Nephron progenitor cell (in vitro differentiated cells): ENCODE measurements around the gene RNF130.

Experiments used
- DNase-seq: peaks from one replicate; pipeline ENCODE4 v3.0.0; 2021
- H3K27ac Mint-ChIP-seq: 2 replicates; pipeline ENCODE4 v1.8.0; 2021; ENCODE audit warnings: mild to moderate bottlenecking, moderate library complexity, mixed read lengths
- H3K27me3 Mint-ChIP-seq: 2 replicates; pipeline ENCODE4 v1.8.0; 2021; ENCODE audit warnings: mild to moderate bottlenecking, low read depth, mixed read lengths; ENCODE audit not compliant: poor library complexity
- H3K36me3 Mint-ChIP-seq: 2 replicates; pipeline ENCODE4 v1.8.0; 2021; ENCODE audit warnings: low read depth, mixed read lengths
- H3K4me1 Mint-ChIP-seq: 2 replicates; pipeline ENCODE4 v1.8.0; 2021; ENCODE audit warnings: mixed read lengths
- H3K4me3 Mint-ChIP-seq: 2 replicates; pipeline ENCODE4 v1.8.0; 2021; ENCODE audit warnings: mild to moderate bottlenecking, moderate library complexity, mixed read lengths
- H3K9me3 Mint-ChIP-seq: 2 replicates; pipeline ENCODE4 v1.8.0; 2021; ENCODE audit warnings: mild to moderate bottlenecking, moderate library complexity, mixed read lengths
- CTCF ChIP-seq: fragments of 200-600 bp; sonication (generic); IDR thresholded peaks from 2 replicates; pipeline ENCODE4 v1.5.0; 2021; ENCODE audit warnings: antibody characterized with exemption

Gene RNF130

DNA sequence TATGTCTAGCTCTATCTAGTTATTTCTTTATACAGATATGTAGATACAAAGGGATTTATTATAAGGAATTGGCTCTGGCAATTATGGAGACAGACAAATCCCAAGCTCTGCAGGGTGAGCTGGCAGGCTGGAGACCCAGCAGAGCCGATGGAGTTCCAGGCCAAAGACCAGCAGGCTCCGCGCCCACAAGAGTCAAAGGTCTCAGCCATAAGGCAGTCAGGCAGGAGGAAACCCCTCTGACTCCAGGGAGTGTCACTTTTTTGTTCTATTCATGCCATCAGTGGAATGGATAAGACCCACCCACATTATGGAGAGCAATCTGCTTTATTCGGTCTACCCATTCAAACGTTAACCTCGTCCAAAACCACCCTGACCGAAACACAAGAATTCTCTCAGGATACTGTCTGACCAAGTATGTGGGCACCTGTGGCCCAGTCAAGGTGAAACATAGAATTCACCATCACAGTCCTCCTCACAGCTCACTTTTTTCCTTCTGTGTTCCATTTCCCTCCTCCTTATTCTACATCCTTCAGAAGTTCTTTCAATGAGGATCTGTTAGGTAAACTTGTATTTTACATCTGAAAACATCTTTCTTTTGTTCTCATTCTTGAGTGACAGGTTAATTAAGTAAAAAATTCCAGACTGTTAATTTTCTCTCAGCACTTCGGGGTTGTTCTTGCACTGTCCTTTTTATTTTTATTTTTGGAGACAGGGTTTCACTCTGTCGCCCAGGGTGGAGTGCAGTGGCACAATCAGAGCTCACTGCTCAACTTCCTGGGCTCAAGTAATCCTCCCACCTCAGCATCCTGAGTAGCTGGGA, 21.2 kb downstream of the RNF130 start:
- Mint-ChIP-seq H3K27ac (peak overlapping the region; percentile 30), H3K4me3 (no peak overlapping the region), H3K27me3 (peaks cover 3% of the 10 kb centered on the region), H3K9me3 (peaks cover 30% of the 10 kb centered on the region), H3K36me3 (peaks cover 44% of the 10 kb centered on the region), H3K4me1 (peaks cover 58% of the 10 kb centered on the region)
- no peak for TF ChIP-seq CTCF
- no peak for DNase-seq

DNA sequence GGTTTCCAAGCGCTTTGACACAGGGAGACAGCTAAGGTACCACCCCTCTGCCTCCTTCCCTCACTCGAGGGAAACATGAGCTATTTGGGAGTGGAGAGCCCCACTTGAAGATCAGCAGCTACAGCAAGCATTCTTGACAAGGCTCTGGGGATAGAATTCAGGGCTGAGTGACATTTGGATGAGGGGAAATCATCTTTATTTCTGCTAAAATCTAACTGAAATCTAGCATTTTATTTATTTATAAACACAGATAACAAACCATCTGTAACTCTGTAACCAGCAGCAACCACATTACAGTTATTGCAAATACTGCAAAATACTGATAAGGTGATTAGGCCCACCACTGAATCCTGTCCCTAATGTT, 22.4 kb downstream of the RNF130 start:
- H3K36me3 Mint-ChIP-seq, result peaks cover 54% of the 10 kb centered on the region
- H3K4me3 Mint-ChIP-seq, result no peak overlapping the region
- H3K27me3 Mint-ChIP-seq, result peaks cover 3% of the 10 kb centered on the region
- no peak for TF ChIP-seq CTCF
- peak overlapping the region; percentile 77 for H3K27ac Mint-ChIP-seq
- peaks cover 54% of the 10 kb centered on the region for H3K4me1 Mint-ChIP-seq
- H3K9me3 Mint-ChIP-seq, result peaks cover 41% of the 10 kb centered on the region
- DNase-seq, result no peak

- H3K36me3 Mint-ChIP-seq, result peaks cover 67% of the 10 kb centered on the region
- TF ChIP-seq CTCF, result no peak
- no peaks in the 10 kb centered on the region for H3K27me3 Mint-ChIP-seq
- no peak for DNase-seq
- peak overlapping the region; percentile 68 for H3K27ac Mint-ChIP-seq
- peaks cover 47% of the 10 kb centered on the region for H3K9me3 Mint-ChIP-seq
- peaks cover 42% of the 10 kb centered on the region for H3K4me1 Mint-ChIP-seq
- H3K4me3 Mint-ChIP-seq, result no peak overlapping the region
Measured at GRCh38 chr5:180047667-180048066, 23.9 kb downstream of the RNF130 start.

- no peak for DNase-seq
- H3K27me3 Mint-ChIP-seq, result no peaks in the 10 kb centered on the region
- peaks cover 67% of the 10 kb centered on the region for H3K36me3 Mint-ChIP-seq
- H3K27ac Mint-ChIP-seq, result no peak overlapping the region
- TF ChIP-seq CTCF, result no peak
- no peak overlapping the region for H3K4me3 Mint-ChIP-seq
- peaks cover 33% of the 10 kb centered on the region for H3K4me1 Mint-ChIP-seq
- peaks cover 52% of the 10 kb centered on the region for H3K9me3 Mint-ChIP-seq
Measured at GRCh38 chr5:180046656-180047055, 24.9 kb downstream of the RNF130 start.

- TF ChIP-seq CTCF, result no peak
- H3K27ac Mint-ChIP-seq, result no peak overlapping the region
- H3K4me1 Mint-ChIP-seq, result peaks cover 33% of the 10 kb centered on the region
- DNase-seq, result no peak
- peaks cover 74% of the 10 kb centered on the region for H3K36me3 Mint-ChIP-seq
- H3K27me3 Mint-ChIP-seq, result no peaks in the 10 kb centered on the region
- H3K4me3 Mint-ChIP-seq, result no peak overlapping the region
- H3K9me3 Mint-ChIP-seq, result peaks cover 52% of the 10 kb centered on the region
Measured at GRCh38 chr5:180045889-180046499, 25.6 kb downstream of the RNF130 start.
